Mammary epithelial cell (primary cell): ENCODE measurements around the gene GNE.

ENCODE experiments used
- EZH2 ChIP-seq: IDR thresholded peaks from 2 replicates; pipeline ENCODE4 v1.6.1; 2012; ENCODE audit warnings: low read length, inconsistent platforms, borderline replicate concordance
- TF ChIP-seq, protein P1 (sequence below), 2 donors: IDR thresholded peaks in 1 of 2; conservative IDR thresholded peaks in 1 of 2; 2 replicates each; pipeline ENCODE4 v1.5.1; 2011 to 2012; ENCODE audit warnings: inconsistent platforms in 2 of 2, low read length in 2 of 2, mild to moderate bottlenecking in 2 of 2, control low read depth in 1 of 2, low read depth in 1 of 2; ENCODE audit not compliant: insufficient read depth in 1 of 2; ENCODE audit errors: extremely low read depth in 1 of 2

DNA sequence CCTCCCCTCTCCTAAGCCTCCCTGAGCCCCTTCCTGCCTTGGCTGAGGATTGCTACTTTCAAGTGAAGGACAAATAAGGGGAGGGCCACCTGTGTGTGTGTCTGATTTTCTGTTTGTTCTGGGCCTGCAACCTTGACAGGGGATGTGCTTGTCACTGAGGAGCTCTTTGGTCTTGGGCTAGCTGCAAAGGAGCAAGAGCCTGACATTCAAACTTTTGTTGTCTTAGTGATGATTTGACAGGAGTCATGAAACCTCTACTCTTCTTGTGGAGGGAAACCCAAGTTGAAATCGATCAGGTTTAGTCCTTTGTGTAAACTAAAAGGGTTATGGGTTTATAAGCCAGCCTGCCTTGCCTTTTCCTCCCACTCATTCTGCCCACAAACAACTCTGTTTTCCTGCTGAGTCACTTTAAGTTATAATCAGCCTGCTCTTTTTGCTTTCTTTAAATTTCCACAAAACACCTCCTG lies 50.7 kb downstream of the GNE start:
- TF ChIP-seq, protein P1, sequence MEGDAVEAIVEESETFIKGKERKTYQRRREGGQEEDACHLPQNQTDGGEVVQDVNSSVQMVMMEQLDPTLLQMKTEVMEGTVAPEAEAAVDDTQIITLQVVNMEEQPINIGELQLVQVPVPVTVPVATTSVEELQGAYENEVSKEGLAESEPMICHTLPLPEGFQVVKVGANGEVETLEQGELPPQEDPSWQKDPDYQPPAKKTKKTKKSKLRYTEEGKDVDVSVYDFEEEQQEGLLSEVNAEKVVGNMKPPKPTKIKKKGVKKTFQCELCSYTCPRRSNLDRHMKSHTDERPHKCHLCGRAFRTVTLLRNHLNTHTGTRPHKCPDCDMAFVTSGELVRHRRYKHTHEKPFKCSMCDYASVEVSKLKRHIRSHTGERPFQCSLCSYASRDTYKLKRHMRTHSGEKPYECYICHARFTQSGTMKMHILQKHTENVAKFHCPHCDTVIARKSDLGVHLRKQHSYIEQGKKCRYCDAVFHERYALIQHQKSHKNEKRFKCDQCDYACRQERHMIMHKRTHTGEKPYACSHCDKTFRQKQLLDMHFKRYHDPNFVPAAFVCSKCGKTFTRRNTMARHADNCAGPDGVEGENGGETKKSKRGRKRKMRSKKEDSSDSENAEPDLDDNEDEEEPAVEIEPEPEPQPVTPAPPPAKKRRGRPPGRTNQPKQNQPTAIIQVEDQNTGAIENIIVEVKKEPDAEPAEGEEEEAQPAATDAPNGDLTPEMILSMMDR (conservative IDR thresholded peaks at IDR 0.05 in 1 of 2, IDR thresholded peaks at IDR 0.05 in 1 of 2; ENCODE audit: extremely low read depth in 1 of 2, insufficient read depth in 1 of 2, low read depth in 1 of 2, low read length in 2 of 2) = no peak
- TF ChIP-seq EZH2 = no peak
